Measurements from ENCODE around the gene ZFAND3. TPM values are rescaled to one million over a fixed set of nuclear protein-coding genes. Genes with fewer than 3 reads are reported as not detected.
A peak's percentile ranks its signal among the peaks of the same experiment; 100 is the strongest.

ZFAND3 gene
- total and polyA plus RNA-seq, 2 experiments from 2014 or later = 16.9 to 28.2 TPM

DNA sequence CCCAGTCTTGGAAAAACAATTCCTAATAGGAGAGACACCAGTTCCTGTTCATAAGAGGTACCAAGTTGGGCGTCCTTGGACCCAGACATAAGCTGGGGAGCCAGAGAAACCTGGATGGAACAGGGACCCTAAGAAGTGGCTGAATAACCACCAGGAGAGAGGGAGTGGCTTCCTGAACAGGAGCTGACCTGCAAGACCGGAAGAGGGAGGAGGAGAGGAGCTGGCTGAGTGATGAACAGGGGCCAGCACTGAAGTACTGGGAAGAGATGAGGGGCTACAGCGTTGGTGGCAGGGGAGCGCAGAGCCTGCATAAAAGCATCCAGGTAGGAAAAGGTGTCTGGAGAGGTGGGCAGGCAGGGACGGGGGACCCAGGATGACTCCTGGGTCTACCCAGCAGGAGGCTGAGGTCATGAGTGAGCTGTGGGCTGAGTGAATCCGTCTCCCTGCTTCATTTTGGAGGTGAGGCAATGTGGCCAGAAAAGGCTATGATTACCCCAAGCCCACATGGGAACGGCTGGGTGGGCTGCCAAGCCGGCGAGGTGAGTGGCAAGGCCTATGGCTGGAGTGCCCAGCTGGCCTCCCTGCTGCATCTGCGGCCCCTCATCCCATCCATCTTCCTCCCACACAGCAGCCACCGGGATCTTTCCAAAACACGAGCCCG is 34.4 kb upstream of the ZFAND3 start (continued):
- TF ChIP-seq, protein P1, sequence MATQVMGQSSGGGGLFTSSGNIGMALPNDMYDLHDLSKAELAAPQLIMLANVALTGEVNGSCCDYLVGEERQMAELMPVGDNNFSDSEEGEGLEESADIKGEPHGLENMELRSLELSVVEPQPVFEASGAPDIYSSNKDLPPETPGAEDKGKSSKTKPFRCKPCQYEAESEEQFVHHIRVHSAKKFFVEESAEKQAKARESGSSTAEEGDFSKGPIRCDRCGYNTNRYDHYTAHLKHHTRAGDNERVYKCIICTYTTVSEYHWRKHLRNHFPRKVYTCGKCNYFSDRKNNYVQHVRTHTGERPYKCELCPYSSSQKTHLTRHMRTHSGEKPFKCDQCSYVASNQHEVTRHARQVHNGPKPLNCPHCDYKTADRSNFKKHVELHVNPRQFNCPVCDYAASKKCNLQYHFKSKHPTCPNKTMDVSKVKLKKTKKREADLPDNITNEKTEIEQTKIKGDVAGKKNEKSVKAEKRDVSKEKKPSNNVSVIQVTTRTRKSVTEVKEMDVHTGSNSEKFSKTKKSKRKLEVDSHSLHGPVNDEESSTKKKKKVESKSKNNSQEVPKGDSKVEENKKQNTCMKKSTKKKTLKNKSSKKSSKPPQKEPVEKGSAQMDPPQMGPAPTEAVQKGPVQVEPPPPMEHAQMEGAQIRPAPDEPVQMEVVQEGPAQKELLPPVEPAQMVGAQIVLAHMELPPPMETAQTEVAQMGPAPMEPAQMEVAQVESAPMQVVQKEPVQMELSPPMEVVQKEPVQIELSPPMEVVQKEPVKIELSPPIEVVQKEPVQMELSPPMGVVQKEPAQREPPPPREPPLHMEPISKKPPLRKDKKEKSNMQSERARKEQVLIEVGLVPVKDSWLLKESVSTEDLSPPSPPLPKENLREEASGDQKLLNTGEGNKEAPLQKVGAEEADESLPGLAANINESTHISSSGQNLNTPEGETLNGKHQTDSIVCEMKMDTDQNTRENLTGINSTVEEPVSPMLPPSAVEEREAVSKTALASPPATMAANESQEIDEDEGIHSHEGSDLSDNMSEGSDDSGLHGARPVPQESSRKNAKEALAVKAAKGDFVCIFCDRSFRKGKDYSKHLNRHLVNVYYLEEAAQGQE (IDR thresholded peaks at IDR 0.05; ENCODE audit: unreplicated experiment) = no peak
- TF ChIP-seq, protein P2, sequence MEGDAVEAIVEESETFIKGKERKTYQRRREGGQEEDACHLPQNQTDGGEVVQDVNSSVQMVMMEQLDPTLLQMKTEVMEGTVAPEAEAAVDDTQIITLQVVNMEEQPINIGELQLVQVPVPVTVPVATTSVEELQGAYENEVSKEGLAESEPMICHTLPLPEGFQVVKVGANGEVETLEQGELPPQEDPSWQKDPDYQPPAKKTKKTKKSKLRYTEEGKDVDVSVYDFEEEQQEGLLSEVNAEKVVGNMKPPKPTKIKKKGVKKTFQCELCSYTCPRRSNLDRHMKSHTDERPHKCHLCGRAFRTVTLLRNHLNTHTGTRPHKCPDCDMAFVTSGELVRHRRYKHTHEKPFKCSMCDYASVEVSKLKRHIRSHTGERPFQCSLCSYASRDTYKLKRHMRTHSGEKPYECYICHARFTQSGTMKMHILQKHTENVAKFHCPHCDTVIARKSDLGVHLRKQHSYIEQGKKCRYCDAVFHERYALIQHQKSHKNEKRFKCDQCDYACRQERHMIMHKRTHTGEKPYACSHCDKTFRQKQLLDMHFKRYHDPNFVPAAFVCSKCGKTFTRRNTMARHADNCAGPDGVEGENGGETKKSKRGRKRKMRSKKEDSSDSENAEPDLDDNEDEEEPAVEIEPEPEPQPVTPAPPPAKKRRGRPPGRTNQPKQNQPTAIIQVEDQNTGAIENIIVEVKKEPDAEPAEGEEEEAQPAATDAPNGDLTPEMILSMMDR (conservative IDR thresholded peaks at IDR 0.05; ENCODE audit: low read depth in 2 of 2) = no peak

GRCh38 chr6:37785663-37786270 is 33.8 kb upstream of the ZFAND3 start:
- ATAC-seq = no peak
- no peak overlapping the region for H3K27ac Mint-ChIP-seq
- TF ChIP-seq CREB1 (CRISPR knock-in tag; IDR thresholded peaks at IDR 0.05; ENCODE audit: low read depth) (no peak), EZH2 (IDR thresholded peaks at IDR 0.05; ENCODE audit: low read depth, unreplicated experiment) (no peak), EZH2phosphoT487 (IDR thresholded peaks at IDR 0.05; ENCODE audit: unreplicated experiment) (no peak), ZNF331 (CRISPR knock-in tag; IDR thresholded peaks at IDR 0.05; ENCODE audit: low read depth) (no peak), POLR2AphosphoS5 (IDR thresholded peaks at IDR 0.05; ENCODE audit: low read depth) (no peak), ZNF114 (CRISPR knock-in tag; IDR thresholded peaks at IDR 0.05) (no peak), NANOG (IDR thresholded peaks at IDR 0.05; ENCODE audit: borderline replicate concordance) (no peak)
- TF ChIP-seq, protein P1 (IDR thresholded peaks at IDR 0.05; ENCODE audit: unreplicated experiment) = no peak
- TF ChIP-seq, protein P3, sequence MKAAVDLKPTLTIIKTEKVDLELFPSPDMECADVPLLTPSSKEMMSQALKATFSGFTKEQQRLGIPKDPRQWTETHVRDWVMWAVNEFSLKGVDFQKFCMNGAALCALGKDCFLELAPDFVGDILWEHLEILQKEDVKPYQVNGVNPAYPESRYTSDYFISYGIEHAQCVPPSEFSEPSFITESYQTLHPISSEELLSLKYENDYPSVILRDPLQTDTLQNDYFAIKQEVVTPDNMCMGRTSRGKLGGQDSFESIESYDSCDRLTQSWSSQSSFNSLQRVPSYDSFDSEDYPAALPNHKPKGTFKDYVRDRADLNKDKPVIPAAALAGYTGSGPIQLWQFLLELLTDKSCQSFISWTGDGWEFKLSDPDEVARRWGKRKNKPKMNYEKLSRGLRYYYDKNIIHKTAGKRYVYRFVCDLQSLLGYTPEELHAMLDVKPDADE (IDR thresholded peaks at IDR 0.05) = no peak
- TF ChIP-seq, protein P2 (conservative IDR thresholded peaks at IDR 0.05; ENCODE audit: low read depth in 2 of 2) = no peak
- DNase-seq (ENCODE audit: low spot score) = no peak
- Histone ChIP-seq H3K4me2 (peak overlapping the region; percentile 100; the same call in 1 of the 2 replicates), H3K4me3 (no peak overlapping the region), H3K79me2 (replicated peaks; ENCODE audit: insufficient read depth) (no peaks in the 10 kb centered on the region), H3F3A (replicated peaks; ENCODE audit: low read depth) (0 out of 2 replicates have a peak, but pooled peaks cover 5% of the 10 kb centered on the region), H3K27me3 (ENCODE audit: insufficient read depth) (peaks cover 27% of the 10 kb centered on the region), H3K4me1 (ENCODE audit: insufficient read depth) (peaks cover 33% of the 10 kb centered on the region), H4K20me1 (replicated peaks; ENCODE audit: insufficient read depth) (no peaks in the 10 kb centered on the region), H3K27ac (ENCODE audit: low read depth) (no peak overlapping the region), H3K9me2 (ENCODE audit: insufficient read depth) (no peaks in the 10 kb centered on the region), H3K36me3 (ENCODE audit: insufficient read depth) (no peaks in the 10 kb centered on the region), H2AFZ (peak overlapping the region; percentile 100; the same call in 1 of the 2 replicates)
- peaks cover 26% of the 10 kb centered on the region for H3K27me3 Mint-ChIP-seq (ENCODE audit: insufficient read depth, low read depth, poor library complexity)
- H3K4me3 Mint-ChIP-seq = peak overlapping the region; percentile 1; the same call in 1 of the 3 replicates
- peaks cover 41% of the 10 kb centered on the region for H3K4me1 Mint-ChIP-seq
- H3K9me3 Mint-ChIP-seq = no peaks in the 10 kb centered on the region
- H3K36me3 Mint-ChIP-seq (ENCODE audit: low read depth) = no peaks in the 10 kb centered on the region

All from GM23338 (cell line).